Stimulated activated naive CD8-positive, alpha-beta T cell treated with anti-CD3 and anti-CD28 coated beads, Interleukin-15, Interleukin-2, amounts not matched to agents 100 U/mL and 50 U/mL, for 24 hours (primary cell): ENCODE measurements around the gene INTS6.
A peak's percentile ranks its signal among the peaks of the same experiment; 100 is the strongest.

Experiments used
- ATAC-seq: fragments of 150-1000 bp; cut with Tn5 transposase; one replicate; pipeline ENCODE4 v1.10.0; 2021
- DNase-seq: peaks from one replicate; pipeline ENCODE4 v3.0.0; 2021

The INTS6 gene

GRCh38 chr13:51456510-51456909 lies 3.7 kb upstream of the INTS6 start:
- DNase-seq (no peak), ATAC-seq (no peak)

DNA sequence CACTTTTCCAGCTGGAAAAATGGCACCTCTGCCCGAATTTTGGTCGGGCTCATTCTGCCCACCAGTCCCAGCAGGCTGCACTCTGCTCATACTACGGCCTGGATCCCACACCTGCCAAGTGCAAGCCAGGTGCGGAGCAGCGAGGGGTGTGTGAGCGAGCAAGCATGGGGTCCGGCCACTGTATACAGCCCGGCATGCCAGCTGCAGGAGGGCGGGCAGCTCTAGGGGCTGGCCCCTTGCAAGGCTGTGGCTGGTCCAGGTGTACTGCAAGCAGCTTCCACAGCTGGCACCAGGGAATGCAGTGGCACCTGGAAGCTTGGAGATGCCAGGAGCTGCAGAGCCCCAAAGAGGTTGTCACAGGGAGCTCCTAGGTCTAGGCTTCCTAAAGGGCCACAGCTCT lies 2.7 kb upstream of the INTS6 start:
- DNase-seq (no peak), ATAC-seq (no peak)

DNA sequence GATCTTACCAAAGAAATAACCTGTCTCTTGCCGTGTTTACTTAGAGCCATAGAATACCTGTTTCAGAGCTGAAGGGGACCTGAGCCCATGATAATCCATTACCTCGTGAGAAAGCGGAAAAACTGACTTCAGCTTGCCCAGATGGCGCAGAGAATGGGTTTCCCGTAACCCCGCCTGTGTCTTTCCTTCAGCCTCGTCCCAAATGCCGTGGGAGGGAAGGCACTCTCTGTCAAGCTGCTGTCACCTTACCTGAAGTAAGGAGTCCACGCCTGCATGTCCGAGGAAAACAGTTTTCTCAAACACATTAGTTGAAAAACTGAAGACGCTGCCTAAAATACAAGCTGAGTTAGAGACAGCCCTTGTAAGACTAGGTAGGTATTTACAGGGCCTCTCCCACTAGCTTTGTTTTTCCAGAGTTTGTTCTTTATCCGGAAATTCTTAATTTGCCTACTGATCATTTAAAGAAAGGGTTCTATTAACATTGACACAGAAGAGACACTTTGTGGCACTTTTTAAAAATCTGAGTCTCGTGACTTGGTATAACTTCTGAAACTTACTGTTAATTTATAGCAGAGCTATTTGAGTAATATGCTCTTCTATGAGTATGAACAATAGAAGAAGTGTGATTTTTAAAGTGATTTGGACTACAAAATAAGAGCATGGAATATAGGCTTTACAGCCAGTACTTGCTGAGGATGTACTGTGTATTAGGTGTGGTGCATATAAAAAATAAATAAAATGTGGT lies 1.3 kb upstream of the INTS6 start:
- DNase-seq (peak; percentile 56), ATAC-seq (no peak)

DNA sequence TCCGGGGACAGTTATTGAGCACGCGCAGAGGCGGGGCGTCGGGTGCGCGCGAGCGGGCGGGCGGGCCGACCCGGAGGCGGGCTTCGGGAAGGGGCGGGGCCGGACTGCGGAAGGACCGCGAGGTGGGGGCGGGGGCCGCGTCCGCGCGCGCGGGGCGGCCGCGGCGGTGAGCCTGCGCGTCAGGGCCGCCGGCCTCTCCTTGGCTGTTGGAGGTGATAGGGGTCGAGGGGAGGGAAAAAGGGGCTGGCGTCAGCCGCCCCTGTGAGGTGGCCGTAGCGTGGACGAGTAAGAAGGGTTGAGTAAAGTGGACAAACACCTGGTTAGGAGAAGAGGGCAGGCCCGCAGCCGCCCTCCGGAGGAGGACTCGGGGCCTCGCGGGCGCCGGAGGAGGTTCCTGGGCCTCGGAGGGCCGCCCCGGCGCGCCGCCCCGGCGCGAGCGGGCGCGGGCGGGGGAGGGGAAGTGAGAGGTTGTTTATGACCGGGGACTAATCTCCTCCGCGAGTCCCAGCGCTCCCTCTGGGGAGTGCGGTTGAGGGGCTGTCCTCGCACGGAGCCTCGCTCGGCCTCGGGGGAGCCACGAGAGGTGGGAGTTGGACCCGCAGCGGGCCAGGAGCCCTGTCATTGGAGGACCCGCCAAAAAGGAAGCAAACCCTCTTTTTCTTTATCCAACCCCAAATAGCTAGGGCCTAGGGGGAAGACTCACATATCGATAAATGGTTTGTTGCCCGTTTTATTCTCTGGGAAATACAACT lies 547 bp upstream of the INTS6 start:
- peak; percentile 84 for DNase-seq
- ATAC-seq: peak; percentile 48

GRCh38 chr13:51451467-51452360 lies 1.1 kb downstream of the INTS6 start:
- DNase-seq (peak; percentile 80), ATAC-seq (peak; percentile 16)

- DNase-seq: no peak
- ATAC-seq: no peak
Observed at GRCh38 chr13:51451134-51451466, 1.7 kb downstream of the INTS6 start.

DNA sequence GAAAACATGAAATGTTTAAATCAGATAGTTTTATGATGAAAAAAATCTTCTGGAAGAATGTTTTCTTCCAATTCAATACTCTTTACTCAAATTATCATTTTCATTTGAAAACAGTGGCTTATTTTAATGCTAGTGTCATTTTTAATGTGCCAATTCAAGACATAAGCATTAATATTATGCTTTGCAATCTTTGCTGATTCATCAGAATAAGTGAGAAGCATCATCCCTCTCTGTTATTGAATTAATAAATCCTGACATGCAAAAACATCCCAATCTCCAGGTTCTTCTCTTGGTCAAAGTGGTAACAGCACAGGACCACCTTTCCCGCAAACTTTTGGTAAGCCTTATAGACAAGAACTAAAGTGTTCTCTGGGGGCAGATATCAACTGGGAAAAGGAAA lies 3.8 kb downstream of the INTS6 start:
- DNase-seq (no peak), ATAC-seq (no peak)

GRCh38 chr13:51444922-51445321 lies 7.9 kb downstream of the INTS6 start:
- ATAC-seq (no peak), DNase-seq (no peak)

GRCh38 chr13:51440381-51440780 lies 12.5 kb downstream of the INTS6 start:
- DNase-seq (no peak), ATAC-seq (no peak)

DNA sequence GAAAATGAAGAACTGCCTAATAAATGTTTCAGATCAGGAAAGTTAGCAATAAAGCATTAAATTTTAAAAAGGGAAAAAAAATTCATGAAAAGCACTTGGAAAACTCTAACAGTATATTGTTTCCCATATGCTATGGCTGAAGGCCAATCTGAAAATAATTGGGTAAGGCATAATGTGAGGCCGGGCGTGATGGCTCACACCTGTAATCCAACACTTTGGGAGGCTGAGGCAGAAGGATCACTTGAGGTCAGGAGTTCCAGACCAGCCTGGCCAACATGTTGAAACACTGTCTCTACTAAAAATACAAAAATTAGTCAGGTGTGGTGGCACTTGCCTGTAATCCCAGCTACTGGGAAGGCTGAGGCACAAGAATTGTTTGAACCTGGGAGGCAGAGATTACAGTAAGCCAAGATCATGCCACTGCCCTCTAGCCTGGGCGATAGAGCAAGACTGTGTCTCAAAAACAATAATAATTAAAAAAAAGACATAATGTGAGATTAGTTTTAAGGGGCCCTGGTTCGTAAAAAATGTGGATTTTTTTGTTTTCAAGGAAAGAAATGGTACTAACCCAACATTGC lies 15.2 kb downstream of the INTS6 start:
- no peak for ATAC-seq

DNA sequence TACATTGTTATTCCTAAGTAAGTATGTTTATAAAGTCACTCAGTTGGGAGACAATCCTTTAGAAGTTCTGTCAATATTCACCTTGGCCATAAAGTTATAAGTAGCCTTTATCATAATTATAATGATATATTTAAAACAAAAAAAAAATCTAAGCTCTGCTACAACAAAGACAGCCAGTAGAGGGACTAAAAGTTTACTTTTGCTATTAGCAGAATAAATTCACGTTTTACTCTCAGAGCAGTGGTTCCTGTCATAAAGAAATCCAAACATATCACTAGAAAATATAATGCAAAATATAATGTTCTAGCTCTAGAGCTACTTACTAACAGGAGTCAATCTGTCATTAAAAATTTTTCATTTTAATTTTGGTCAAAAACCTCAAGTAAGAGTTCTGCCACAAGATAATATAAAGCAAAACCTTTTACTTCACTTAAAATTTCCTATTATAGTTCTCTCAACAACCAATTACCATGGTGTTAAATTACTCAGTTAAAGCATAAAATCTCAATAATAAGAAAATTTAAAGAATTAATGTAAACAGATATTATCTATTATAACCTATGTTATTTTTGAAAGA lies 17.7 kb downstream of the INTS6 start:
- ATAC-seq (no peak), DNase-seq (no peak)

More for the DNA sequence above, 15.2 kb downstream of the INTS6 start:
- DNase-seq: no peak

DNA sequence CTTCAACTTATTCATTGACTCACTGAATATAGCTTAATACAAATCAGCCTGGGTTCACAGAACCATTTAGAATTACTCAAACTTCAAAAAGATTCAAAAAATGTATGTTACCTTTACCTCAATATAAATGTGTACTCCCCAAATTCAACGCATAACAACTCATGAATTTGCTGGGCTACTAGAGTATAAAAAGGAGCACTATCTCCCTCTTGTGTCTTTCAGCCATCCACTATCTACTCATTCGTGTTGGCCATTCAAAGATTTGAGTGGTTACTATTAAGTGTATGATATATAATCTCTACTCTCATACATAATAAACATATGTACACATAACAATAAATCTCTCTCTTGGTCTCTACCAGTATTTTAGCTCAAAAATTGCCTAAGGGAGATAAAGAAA lies 20.3 kb downstream of the INTS6 start:
- DNase-seq (no peak), ATAC-seq (no peak)

GRCh38 chr13:51426982-51427381 lies 25.9 kb downstream of the INTS6 start:
- no peak for DNase-seq
- ATAC-seq: no peak

- ATAC-seq: no peak
- DNase-seq: no peak
Observed at GRCh38 chr13:51425410-51426042, 27.3 kb downstream of the INTS6 start.

GRCh38 chr13:51423766-51424165 lies 29.1 kb downstream of the INTS6 start:
- DNase-seq: no peak
- ATAC-seq: no peak

DNA sequence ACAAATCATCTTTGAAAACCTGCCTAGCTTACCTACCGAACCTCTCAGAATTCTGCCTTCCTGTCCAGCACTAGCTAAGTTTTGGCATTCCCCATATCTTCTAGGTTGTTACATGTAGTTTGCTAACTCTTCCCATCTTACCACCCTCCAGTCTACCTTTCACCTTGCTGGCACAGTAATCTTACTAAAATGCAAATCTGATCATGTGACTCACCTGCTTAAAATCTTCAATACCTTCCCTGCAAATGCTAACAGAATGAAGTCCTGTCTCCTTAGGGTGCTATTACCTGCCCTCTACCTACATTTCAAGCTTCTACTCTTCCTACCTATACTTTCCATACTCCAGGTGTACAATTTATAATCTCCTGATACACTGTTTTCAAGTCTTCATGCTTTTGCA lies 30.4 kb downstream of the INTS6 start:
- ATAC-seq (no peak), DNase-seq (no peak)

DNA sequence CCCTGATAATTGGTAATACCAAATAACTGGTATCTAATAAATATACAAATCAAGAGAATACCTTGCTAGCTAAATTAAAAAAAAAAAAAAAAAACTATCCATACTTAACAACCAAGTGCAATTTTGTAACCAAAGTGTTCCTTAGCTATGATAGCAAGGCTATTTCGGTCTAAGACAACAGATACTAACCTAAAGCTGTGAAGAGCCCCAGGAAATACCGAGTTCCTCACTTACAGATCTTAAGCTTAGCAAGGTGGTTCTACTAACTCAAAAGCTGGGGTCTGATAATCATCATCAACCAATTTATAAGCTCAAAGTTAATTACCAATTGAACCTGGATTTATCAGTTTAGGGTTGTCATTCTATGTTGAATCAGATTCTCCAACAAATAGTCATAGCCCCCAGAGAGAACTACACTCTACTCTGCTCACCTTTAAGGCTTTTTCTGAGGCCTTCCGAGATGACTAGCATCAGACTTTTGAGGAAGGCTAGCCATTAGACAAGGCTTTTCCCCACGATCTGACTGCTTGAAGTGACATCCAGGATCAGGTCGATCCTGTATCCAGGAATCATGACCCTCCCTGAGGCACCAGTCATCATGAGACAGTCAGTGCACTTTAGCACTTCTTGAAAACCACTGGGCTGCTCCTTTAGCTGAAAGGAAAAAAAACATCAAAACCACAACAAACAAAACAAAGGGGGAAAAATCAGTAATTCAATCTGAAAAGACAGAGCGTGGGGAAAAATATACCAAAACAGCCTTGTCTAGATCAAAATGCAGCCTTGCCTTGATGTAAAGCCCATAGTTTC lies 31.9 kb downstream of the INTS6 start:
- ATAC-seq (peak; percentile 70), DNase-seq (no peak)

GRCh38 chr13:51419001-51419636 lies 33.7 kb downstream of the INTS6 start:
- no peak for DNase-seq
- ATAC-seq: no peak

DNA sequence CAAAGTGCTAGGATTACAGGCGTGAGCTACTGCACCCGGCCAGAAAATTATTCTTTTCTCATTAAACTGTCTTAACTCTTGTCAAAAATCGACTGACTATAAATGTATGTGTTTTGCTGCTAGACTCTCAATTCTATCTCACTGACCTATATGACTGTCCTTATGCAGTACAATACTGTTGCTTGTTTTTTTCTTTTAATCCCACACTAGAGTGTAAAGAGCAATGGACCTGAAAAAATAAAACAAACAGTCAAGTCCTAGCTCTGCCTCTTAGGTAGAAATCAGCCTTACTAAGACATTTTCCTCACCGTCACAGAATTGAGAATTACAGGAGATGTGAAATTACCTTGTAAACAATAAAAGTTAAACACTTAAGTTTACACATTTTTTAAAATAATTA lies 35.1 kb downstream of the INTS6 start:
- ATAC-seq: no peak

GRCh38 chr13:51416107-51416506 lies 36.7 kb downstream of the INTS6 start:
- DNase-seq: no peak
- ATAC-seq: peak; percentile 81

More for the DNA sequence above, 35.1 kb downstream of the INTS6 start:
- DNase-seq: no peak
